ENCODE measurements around the gene SORCS2. TPM values are rescaled to one million over a fixed set of nuclear protein-coding genes. Genes with fewer than 3 reads are reported as not detected.

Gene SORCS2
- total and polyA plus RNA-seq, 12 donors: 0.25 to 5.4 (median 2.2) TPM

- ATAC-seq: no peak
- Histone ChIP-seq H3K9me3 (peaks cover 0 to 3% (median 0%) of the 10 kb centered on the region in 11 donors), H3K27me3 (peaks cover 7 to 70% (median 66%) of the 10 kb centered on the region in 7 donors), H3K4me3 (no peak overlapping the region), H3K4me1 (peaks cover 4 to 16% (median 12%) of the 10 kb centered on the region in 9 donors), H3K36me3 (no peaks in the 10 kb centered on the region), H3K27ac (no peak overlapping the region)
- 64 to 68% methylated on average over 12 of the region's 12 CpGs for WGBS, 2 donors
- no peak for TF ChIP-seq CTCF (IDR thresholded peaks at IDR 0.05)
- intact Hi-C loops (cut with DNase I): loop anchor here in 1 of 10 donors (10.0 kb wide), 1 partner anchor 84 kb away; no protein-coding TSS in a partner anchor
- no peak for DNase-seq
Observed at GRCh38 chr4:7189066-7189465, 3.3 kb upstream of the SORCS2 start.

GRCh38 chr4:7189475-7190277, 2.7 kb upstream of the SORCS2 start:
- no peak for DNase-seq
- peaks cover 7 to 76% (median 72%) of the 10 kb centered on the region in 7 donors for H3K27me3 ChIP-seq

DNA sequence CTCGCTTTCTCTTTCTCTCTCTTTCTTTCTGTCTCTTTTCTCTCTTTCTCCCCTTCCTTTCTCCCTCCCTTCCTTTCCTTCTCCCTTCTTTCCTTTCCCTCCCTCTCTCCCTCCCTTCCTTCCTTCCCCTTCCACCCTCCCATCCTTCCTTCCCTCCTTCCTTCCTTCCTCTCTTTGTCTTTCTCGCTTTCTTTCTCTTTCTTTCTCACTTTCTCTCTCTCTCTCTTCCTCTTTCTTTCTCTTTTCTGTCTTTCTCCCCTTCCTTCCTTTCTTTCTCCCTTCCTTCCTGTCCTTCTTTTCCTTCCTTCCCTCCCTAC, 2.1 kb upstream of the SORCS2 start:
- WGBS, 2 donors: 73 to 75% methylated on average over 2 of the region's 2 CpGs
- DNase-seq (no peak), ATAC-seq (no peak)
- peaks cover 7 to 82% (median 72%) of the 10 kb centered on the region in 7 donors for H3K27me3 ChIP-seq
- peaks cover 4 to 18% (median 13%) of the 10 kb centered on the region in 9 donors for H3K4me1 ChIP-seq
- H3K9me3 ChIP-seq: no peaks in the 10 kb centered on the region
- no peak overlapping the region for H3K27ac ChIP-seq
- no peak overlapping the region for H3K4me3 ChIP-seq
- intact Hi-C loops (cut with DNase I): loop anchor here (5.0 to 10.0 kb wide), 5 partner anchors 107 to 612 kb away; no protein-coding TSS in a partner anchor
- no peak for TF ChIP-seq CTCF (IDR thresholded peaks at IDR 0.05)
- H3K36me3 ChIP-seq: no peaks in the 10 kb centered on the region

More at GRCh38 chr4:7189475-7190277, 2.7 kb upstream of the SORCS2 start:
- Histone ChIP-seq H3K27ac (no peak overlapping the region), H3K4me3 (no peak overlapping the region), H3K4me1 (peaks cover 4 to 18% (median 13%) of the 10 kb centered on the region in 9 donors), H3K9me3 (peaks cover 0 to 3% (median 0%) of the 10 kb centered on the region in 11 donors), H3K36me3 (no peaks in the 10 kb centered on the region)
- ATAC-seq: no peak
- intact Hi-C loops (cut with DNase I): loop anchor here (5.0 to 10.0 kb wide), 6 partner anchors 85 to 613 kb away; no protein-coding TSS in a partner anchor
- WGBS, 2 donors: 44% methylated on average over 11 of the region's 11 CpGs
- no peak for TF ChIP-seq CTCF (IDR thresholded peaks at IDR 0.05)

- Histone ChIP-seq H3K36me3 (no peaks in the 10 kb centered on the region), H3K4me1 (peaks cover 4 to 18% (median 13%) of the 10 kb centered on the region in 9 donors), H3K27me3 (peaks cover 7 to 86% (median 75%) of the 10 kb centered on the region in 7 donors), H3K9me3 (no peaks in the 10 kb centered on the region), H3K4me3 (no peak overlapping the region), H3K27ac (no peak overlapping the region)
- 89 to 93% methylated on average over 11 of the region's 11 CpGs for WGBS, 2 donors
- TF ChIP-seq CTCF (IDR thresholded peaks at IDR 0.05): no peak
- intact Hi-C loops (cut with DNase I): loop anchor here (5.0 to 10.0 kb wide), 5 partner anchors 106 to 611 kb away; no protein-coding TSS in a partner anchor
- DNase-seq (no peak), ATAC-seq (no peak)
Observed at GRCh38 chr4:7190691-7191545, 1.4 kb upstream of the SORCS2 start.
